D721Med (cell line): ENCODE data around the gene IST1.

Experiments
- DNase-seq: peaks from one replicate; pipeline ENCODE4 v3.0.0; 2011; ENCODE audit warnings: low spot score; ENCODE audit not compliant: insufficient read length
- FAIRE-seq: peaks from 2 replicates; lab custom pipeline; 2011; peaks lifted over from hg19 to GRCh38; lab: Jason Lieb, UNC
- CTCF ChIP-seq: IDR thresholded peaks from 2 replicates; pipeline ENCODE4 v1.5.1; 2012; ENCODE audit warnings: mild to moderate bottlenecking, control low read depth; ENCODE audit not compliant: insufficient read depth; ENCODE audit errors: missing control alignments

Gene IST1

GRCh38 chr16:71878911-71879310, 16.4 kb upstream of the IST1 start:
- no peak for DNase-seq
- TF ChIP-seq CTCF, result no peak
- no peak for FAIRE-seq

- FAIRE-seq (no peak), DNase-seq (no peak)
- no peak for TF ChIP-seq CTCF
Measured at GRCh38 chr16:71880176-71880575, 15.2 kb upstream of the IST1 start.

GRCh38 chr16:71882505-71883167, 12.7 kb upstream of the IST1 start:
- peak; percentile 78 for TF ChIP-seq CTCF
- FAIRE-seq, result no peak

GRCh38 chr16:71883168-71883848, 12.0 kb upstream of the IST1 start:
- FAIRE-seq, result no peak
- no peak for TF ChIP-seq CTCF
- DNase-seq, result no peak

More at GRCh38 chr16:71882505-71883167, 12.7 kb upstream of the IST1 start:
- DNase-seq, result no peak

GRCh38 chr16:71883849-71884638, 11.3 kb upstream of the IST1 start, which contains the start of gene ZNF821:
Gene ZNF821, minus strand, starts transcription at chr16:71884182. Its CDS starts 4,236 bp downstream, at chr16:71879946.
- peak; percentile 6 for TF ChIP-seq CTCF
- FAIRE-seq, result no peak

GRCh38 chr16:71885261-71885650, 10.1 kb upstream of the IST1 start:
- DNase-seq (no peak), FAIRE-seq (no peak)

More at GRCh38 chr16:71883849-71884638, 11.3 kb upstream of the IST1 start, which contains the start of gene ZNF821:
- DNase-seq, result peak; percentile 59

More at GRCh38 chr16:71885261-71885650, 10.1 kb upstream of the IST1 start:
- TF ChIP-seq CTCF, result no peak
